ENCODE results near the gene POLK. TPM values are rescaled to one million over a fixed set of nuclear protein-coding genes. Genes with fewer than 3 reads are reported as not detected.

POLK gene
- total and polyA plus RNA-seq, 2 of the 13 experiments (the other 11 are each of a cell fraction or from before 2014, with no cell fraction given): 8.6 to 11.7 TPM

- TF ChIP-seq, protein P1, sequence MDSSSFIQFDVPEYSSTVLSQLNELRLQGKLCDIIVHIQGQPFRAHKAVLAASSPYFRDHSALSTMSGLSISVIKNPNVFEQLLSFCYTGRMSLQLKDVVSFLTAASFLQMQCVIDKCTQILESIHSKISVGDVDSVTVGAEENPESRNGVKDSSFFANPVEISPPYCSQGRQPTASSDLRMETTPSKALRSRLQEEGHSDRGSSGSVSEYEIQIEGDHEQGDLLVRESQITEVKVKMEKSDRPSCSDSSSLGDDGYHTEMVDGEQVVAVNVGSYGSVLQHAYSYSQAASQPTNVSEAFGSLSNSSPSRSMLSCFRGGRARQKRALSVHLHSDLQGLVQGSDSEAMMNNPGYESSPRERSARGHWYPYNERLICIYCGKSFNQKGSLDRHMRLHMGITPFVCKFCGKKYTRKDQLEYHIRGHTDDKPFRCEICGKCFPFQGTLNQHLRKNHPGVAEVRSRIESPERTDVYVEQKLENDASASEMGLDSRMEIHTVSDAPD (CRISPR knock-in tag; IDR thresholded peaks at IDR 0.05): no peak
These were observed 102.5 kb downstream of the POLK start (continued) for GRCh38 chr5:75614176-75614575.

DNA sequence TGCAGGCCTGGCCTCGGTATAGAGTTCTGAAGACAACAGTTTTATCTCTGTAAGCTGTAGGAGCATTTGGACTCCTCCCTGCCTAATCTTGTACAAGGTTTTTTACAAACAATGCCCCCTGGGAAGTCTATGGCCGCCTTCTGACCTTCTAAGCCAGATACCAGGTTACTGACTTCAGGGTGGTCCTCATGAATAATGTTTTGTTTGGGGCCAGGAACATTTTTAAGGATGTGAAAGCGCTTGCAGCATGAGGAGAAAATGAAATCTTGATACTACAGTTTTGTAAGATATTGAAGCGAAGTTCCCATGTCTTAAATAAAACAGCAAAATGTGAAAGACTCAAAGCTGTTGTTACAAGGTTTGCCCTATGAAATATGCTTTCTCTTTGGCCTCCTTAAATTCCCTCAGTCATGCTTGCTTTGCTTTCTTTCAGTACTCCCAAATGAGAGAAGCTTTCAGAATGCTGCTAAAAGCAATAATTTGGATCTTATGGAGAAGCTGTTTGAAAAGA is 104.7 kb downstream of the POLK start:
- no peaks in the 10 kb centered on the region for H3K9me3 ChIP-seq (ENCODE audit: low read length)
- no peak overlapping the region for H3K9ac ChIP-seq (ENCODE audit: insufficient read depth, low read depth, low read length)
- TF ChIP-seq KDM5B (CRISPR knock-in tag; IDR thresholded peaks at IDR 0.05; ENCODE audit: borderline replicate concordance): no peak
- TF ChIP-seq HOXA3 (CRISPR knock-in tag; IDR thresholded peaks at IDR 0.05): no peak
- TF ChIP-seq ZSCAN22 (CRISPR knock-in tag; IDR thresholded peaks at IDR 0.05): no peak
- TF ChIP-seq SMYD3 (CRISPR knock-in tag; IDR thresholded peaks at IDR 0.05): no peak
- TF ChIP-seq ZNF333 (CRISPR knock-in tag; IDR thresholded peaks at IDR 0.05; ENCODE audit: borderline replicate concordance): no peak
- TF ChIP-seq MEF2D (CRISPR knock-in tag; IDR thresholded peaks at IDR 0.05): no peak
- TF ChIP-seq GATAD1 (CRISPR knock-in tag; IDR thresholded peaks at IDR 0.05): no peak
- ChIA-PET POLR2A (no interaction called here), CTCF (ENCODE audit: low intra/inter-chr PET ratio, low total read pairs) (no interaction called here)
- intact Hi-C loops (cut with micrococcal nuclease; ENCODE audit: unreplicated experiment) (no loop called here), in situ Hi-C loops (cut with HindIII; ENCODE audit: extremely low pct_ligation_motif_present, low pct_unique_long_range_greater_than_20kb) (no loop called here)
- H3K79me2 ChIP-seq (ENCODE audit: insufficient read depth, low read length): no peaks in the 10 kb centered on the region
- no peak for FAIRE-seq
- no peak for DNase-seq (ENCODE audit: low spot score)
- WGBS (ENCODE audit: low lambda C conversion rate): 70% methylated on average over 4 of the region's 4 CpGs
- no TSS peak for BruUV-seq (replicated peaks)
- H4K20me1 ChIP-seq (ENCODE audit: insufficient read depth, low read length): no peaks in the 10 kb centered on the region
- H3K27ac ChIP-seq (ENCODE audit: extremely low read length, insufficient read depth, low read length): no peak overlapping the region
- no peaks in the 10 kb centered on the region; a peak in 1 of 5 replicates for H3K27me3 ChIP-seq (ENCODE audit: control insufficient read depth in 1 of 2, insufficient read depth in 2 of 2, low read length in 2 of 2)
- H3K4me3 ChIP-seq (replicated peaks in 1 of 3; ENCODE audit: insufficient read depth in 1 of 3, low read depth in 2 of 3, low read length in 3 of 3): no peak overlapping the region
- H3K4me2 ChIP-seq (ENCODE audit: low read depth, low read length): no peak overlapping the region
- H3K4me1 ChIP-seq (ENCODE audit: insufficient read depth, low read length): peaks cover 19% of the 10 kb centered on the region
- H2AFZ ChIP-seq (ENCODE audit: low read length): no peak overlapping the region
- H3K36me3 ChIP-seq (replicated peaks in 1 of 2; ENCODE audit: control insufficient read depth in 1 of 2, insufficient read depth in 2 of 2, low read length in 2 of 2): no peaks in the 10 kb centered on the region
- ATAC-seq: no peak
